ENCODE measurements around the gene CPNE6. TPM values are rescaled to one million over a fixed set of nuclear protein-coding genes. Genes with fewer than 3 reads are reported as not detected.

CPNE6 gene
- total RNA-seq, 1 experiment from 2014 or later = not detected

DNA sequence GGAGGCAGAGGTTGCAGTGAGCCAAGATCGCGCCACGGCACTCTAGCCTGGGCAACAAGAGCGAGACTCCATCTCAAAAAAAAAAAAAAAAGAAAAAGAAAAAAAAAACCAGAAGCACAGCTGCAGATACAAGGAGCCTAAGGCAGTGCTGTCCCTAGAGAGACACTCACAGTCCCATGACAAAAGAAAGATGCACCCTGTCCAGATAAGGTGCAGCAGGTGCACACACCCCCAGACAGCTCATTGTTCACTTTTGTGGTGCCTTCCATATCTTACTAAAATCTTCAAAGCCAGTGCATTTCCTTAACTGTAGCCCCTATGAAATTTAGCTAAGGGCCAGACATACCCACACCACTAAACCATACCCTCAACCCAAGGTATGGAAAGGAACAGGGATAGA, 51.1 kb downstream of the CPNE6 start (continued):
- TF ChIP-seq EZH2phosphoT487 (IDR thresholded peaks at IDR 0.05; ENCODE audit: borderline replicate concordance) = no peak

DNA sequence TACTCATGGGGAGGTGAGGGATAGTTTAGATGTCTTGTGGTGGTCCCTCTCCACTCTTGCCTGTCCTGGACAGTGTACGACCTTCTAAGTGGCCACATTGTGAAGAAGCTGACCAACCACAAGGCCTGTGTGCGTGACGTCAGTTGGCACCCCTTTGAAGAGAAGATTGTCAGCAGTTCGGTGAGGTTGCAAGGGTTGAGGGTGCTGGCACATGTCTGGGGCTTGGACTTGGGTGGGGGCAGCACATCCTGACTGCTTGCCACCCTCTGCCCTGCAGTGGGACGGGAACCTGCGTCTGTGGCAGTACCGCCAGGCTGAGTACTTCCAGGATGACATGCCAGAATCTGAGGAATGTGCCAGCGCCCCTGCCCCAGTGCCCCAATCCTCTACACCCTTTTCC, 51.5 kb downstream of the CPNE6 start:
- Histone ChIP-seq H3K27me3 (ENCODE audit: insufficient read depth, low read length) (no peaks in the 10 kb centered on the region), H3K9me3 (ENCODE audit: control insufficient read depth in 1 of 2, insufficient read depth in 1 of 2, low read depth in 1 of 2, low read length in 2 of 2) (no peaks in the 10 kb centered on the region), H3K4me2 (ENCODE audit: low read length) (no peak overlapping the region), H2AFZ (ENCODE audit: low read depth, low read length, poor library complexity, severe bottlenecking) (no peak overlapping the region), H3K27ac (ENCODE audit: low read depth, low read length) (no peak overlapping the region), H3K9ac (ENCODE audit: low read length) (no peak overlapping the region), H3K4me3 (replicated peaks in 1 of 2; ENCODE audit: low read depth in 1 of 2, low read length in 2 of 2) (no peak overlapping the region), H3K36me3 (ENCODE audit: control insufficient read depth in 1 of 2, insufficient read depth in 2 of 2, low read length in 2 of 2) (peaks cover 18 to 24% of the 10 kb centered on the region in 2 experiments), H3K79me2 (ENCODE audit: insufficient read depth, low read length) (no peaks in the 10 kb centered on the region), H3K9me2 (ENCODE audit: insufficient read depth) (no peaks in the 10 kb centered on the region), H3K4me1 (ENCODE audit: control insufficient read depth in 1 of 2, insufficient read depth in 2 of 2, low read length in 2 of 2) (no peaks in the 10 kb centered on the region), H4K20me1 (ENCODE audit: insufficient read depth) (no peaks in the 10 kb centered on the region)
- ChIA-PET RAD21 (ENCODE audit: low non-redundant PET in 1 of 2, low total read pairs in 2 of 2, uncharacterized antibody in 2 of 2, unreplicated experiment in 2 of 2) (no interaction called here), POLR2A (no interaction called here), CTCF (no interaction called here)
- TF ChIP-seq EGR1 (IDR thresholded peaks at IDR 0.05; ENCODE audit: low read depth) (no peak), TCF7L2 (IDR thresholded peaks at IDR 0.05; ENCODE audit: borderline replicate concordance, extremely low read depth, insufficient read depth, insufficient read length) (no peak), EZH2phosphoT487 (IDR thresholded peaks at IDR 0.05; ENCODE audit: borderline replicate concordance) (no peak), ATF3 (IDR thresholded peaks at IDR 0.05) (no peak), FOSL1 (IDR thresholded peaks at IDR 0.05; ENCODE audit: low read depth) (no peak), ZNF274 (IDR thresholded peaks at IDR 0.05; ENCODE audit: low read depth, low read length) (no peak), CBX3 (IDR thresholded peaks at IDR 0.05; ENCODE audit: low read depth) (no peak), SRF (IDR thresholded peaks at IDR 0.05; ENCODE audit: low read depth) (no peak), POLR2A (IDR thresholded peaks at IDR 0.05; ENCODE audit: borderline replicate concordance, extremely low read depth, insufficient read depth, insufficient read length) (no peak), RAD21 (IDR thresholded peaks at IDR 0.05; ENCODE audit: low read depth) (no peak), JUND (IDR thresholded peaks at IDR 0.05) (no peak)
- TF ChIP-seq, protein P1, sequence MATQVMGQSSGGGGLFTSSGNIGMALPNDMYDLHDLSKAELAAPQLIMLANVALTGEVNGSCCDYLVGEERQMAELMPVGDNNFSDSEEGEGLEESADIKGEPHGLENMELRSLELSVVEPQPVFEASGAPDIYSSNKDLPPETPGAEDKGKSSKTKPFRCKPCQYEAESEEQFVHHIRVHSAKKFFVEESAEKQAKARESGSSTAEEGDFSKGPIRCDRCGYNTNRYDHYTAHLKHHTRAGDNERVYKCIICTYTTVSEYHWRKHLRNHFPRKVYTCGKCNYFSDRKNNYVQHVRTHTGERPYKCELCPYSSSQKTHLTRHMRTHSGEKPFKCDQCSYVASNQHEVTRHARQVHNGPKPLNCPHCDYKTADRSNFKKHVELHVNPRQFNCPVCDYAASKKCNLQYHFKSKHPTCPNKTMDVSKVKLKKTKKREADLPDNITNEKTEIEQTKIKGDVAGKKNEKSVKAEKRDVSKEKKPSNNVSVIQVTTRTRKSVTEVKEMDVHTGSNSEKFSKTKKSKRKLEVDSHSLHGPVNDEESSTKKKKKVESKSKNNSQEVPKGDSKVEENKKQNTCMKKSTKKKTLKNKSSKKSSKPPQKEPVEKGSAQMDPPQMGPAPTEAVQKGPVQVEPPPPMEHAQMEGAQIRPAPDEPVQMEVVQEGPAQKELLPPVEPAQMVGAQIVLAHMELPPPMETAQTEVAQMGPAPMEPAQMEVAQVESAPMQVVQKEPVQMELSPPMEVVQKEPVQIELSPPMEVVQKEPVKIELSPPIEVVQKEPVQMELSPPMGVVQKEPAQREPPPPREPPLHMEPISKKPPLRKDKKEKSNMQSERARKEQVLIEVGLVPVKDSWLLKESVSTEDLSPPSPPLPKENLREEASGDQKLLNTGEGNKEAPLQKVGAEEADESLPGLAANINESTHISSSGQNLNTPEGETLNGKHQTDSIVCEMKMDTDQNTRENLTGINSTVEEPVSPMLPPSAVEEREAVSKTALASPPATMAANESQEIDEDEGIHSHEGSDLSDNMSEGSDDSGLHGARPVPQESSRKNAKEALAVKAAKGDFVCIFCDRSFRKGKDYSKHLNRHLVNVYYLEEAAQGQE (IDR thresholded peaks at IDR 0.05; ENCODE audit: low read depth) = no peak
- TF ChIP-seq, protein P2, sequence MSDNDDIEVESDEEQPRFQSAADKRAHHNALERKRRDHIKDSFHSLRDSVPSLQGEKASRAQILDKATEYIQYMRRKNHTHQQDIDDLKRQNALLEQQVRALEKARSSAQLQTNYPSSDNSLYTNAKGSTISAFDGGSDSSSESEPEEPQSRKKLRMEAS (IDR thresholded peaks at IDR 0.05) = no peak
- TF ChIP-seq, protein P3, sequence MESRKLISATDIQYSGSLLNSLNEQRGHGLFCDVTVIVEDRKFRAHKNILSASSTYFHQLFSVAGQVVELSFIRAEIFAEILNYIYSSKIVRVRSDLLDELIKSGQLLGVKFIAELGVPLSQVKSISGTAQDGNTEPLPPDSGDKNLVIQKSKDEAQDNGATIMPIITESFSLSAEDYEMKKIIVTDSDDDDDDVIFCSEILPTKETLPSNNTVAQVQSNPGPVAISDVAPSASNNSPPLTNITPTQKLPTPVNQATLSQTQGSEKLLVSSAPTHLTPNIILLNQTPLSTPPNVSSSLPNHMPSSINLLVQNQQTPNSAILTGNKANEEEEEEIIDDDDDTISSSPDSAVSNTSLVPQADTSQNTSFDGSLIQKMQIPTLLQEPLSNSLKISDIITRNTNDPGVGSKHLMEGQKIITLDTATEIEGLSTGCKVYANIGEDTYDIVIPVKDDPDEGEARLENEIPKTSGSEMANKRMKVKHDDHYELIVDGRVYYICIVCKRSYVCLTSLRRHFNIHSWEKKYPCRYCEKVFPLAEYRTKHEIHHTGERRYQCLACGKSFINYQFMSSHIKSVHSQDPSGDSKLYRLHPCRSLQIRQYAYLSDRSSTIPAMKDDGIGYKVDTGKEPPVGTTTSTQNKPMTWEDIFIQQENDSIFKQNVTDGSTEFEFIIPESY (IDR thresholded peaks at IDR 0.05; ENCODE audit: extremely low read depth, insufficient replicate concordance, low read length) = no peak
- no TSS peak for BruUV-seq (replicated peaks)
- no peak for ATAC-seq
- no peak for DNase-seq (ENCODE audit: low read depth, low spot score)
- intact Hi-C loops (cut with micrococcal nuclease) = no loop called here

Measured in HCT116 (cell line).